Measurements from ENCODE around the gene TDP2. TPM values are rescaled to one million over a fixed set of nuclear protein-coding genes. Genes with fewer than 3 reads are reported as not detected.

TDP2 gene
- polyA plus RNA-seq, 1 experiment, result 46.6 TPM

DNA sequence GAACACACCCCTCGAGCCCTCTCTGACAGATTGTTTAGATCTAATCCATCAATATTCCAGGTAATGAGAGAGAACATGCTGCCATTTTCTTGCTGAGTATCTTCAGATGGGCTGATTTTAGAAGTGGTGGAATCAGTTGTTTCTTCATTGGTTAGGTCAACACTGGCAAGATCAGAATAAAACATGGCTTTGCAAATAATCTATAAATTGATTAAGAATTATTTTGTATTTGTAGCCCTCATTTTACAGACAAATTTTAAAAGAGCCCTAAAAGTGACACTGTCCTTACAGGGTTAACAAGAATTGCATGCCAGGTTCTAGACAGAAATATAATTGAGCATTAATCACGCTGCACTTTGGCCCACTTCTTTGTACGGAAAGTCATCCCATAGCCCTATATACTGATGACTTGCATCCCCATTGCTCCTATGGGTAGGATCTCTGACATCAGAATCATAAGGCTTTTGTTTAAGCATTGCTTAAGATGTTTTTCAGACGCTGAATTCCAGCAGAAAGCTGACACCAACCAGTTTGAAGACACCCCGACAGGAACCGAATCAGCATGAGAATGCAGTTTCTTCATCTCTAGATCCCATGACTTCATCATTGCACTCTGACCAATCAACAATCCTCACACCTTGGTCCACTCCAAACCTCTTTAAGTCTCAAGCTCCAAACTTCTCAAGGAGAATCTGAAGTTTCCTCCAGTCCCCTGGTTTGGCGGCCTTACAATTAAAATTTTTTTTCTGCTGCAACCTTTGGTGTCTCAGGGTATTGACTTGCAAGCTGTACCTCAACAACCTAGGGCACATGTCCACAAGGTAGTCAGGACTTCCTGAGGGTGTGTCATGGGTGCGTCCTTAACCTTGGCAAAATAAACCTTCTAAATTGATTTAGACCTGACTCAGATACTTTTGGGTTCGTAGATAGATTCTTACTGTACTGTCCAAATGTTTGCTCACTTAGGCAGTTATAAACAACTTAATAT lies 7.8 kb downstream of the TDP2 start:
- H3K27ac ChIP-seq (ENCODE audit: low read depth, low read length), result peak overlapping the region; percentile 84
- no peaks in the 10 kb centered on the region for H3K9me3 ChIP-seq (ENCODE audit: control insufficient read depth, insufficient read depth, low read length)

DNA sequence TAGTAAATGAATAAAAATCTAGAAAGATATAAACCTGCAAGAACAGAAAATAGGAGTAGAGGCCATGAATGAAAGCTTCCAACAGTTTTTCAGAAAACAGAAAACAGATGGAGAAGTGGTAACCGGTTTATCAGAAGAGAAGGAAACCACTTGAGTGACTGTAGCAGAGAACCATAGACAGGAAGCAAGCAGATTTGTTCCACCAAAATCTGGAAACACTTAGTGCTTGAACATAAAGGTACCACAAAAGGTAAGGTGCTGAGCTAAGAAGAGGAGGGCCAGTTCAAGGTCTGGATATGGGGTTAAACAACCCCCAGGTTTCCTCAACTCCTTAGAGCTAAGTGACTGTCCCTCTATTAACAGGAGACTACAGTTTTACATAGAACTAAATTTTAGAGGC lies 11.5 kb downstream of the TDP2 start:
- Histone ChIP-seq H3K27me3 (ENCODE audit: control insufficient read depth, insufficient read depth, low read length) (no peaks in the 10 kb centered on the region), H3K9me3 (ENCODE audit: control insufficient read depth, insufficient read depth, low read length) (no peaks in the 10 kb centered on the region), H3K27ac (ENCODE audit: low read depth, low read length) (no peak overlapping the region), H3K4me3 (ENCODE audit: low read depth, low read length) (no peak overlapping the region)
- TF ChIP-seq, protein P1, sequence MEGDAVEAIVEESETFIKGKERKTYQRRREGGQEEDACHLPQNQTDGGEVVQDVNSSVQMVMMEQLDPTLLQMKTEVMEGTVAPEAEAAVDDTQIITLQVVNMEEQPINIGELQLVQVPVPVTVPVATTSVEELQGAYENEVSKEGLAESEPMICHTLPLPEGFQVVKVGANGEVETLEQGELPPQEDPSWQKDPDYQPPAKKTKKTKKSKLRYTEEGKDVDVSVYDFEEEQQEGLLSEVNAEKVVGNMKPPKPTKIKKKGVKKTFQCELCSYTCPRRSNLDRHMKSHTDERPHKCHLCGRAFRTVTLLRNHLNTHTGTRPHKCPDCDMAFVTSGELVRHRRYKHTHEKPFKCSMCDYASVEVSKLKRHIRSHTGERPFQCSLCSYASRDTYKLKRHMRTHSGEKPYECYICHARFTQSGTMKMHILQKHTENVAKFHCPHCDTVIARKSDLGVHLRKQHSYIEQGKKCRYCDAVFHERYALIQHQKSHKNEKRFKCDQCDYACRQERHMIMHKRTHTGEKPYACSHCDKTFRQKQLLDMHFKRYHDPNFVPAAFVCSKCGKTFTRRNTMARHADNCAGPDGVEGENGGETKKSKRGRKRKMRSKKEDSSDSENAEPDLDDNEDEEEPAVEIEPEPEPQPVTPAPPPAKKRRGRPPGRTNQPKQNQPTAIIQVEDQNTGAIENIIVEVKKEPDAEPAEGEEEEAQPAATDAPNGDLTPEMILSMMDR (IDR thresholded peaks at IDR 0.05; ENCODE audit: low read depth, low read length), result no peak
- ChIA-PET CTCF (no interaction called here), POLR2A (no interaction called here)
- DNase-seq (ENCODE audit: low read depth, low spot score), result no peak

More for the DNA sequence above, 7.8 kb downstream of the TDP2 start:
- H3K27me3 ChIP-seq (ENCODE audit: control insufficient read depth, insufficient read depth, low read length), result no peaks in the 10 kb centered on the region
- ChIA-PET CTCF (no interaction called here), POLR2A (no interaction called here)
- TF ChIP-seq, protein P1 (IDR thresholded peaks at IDR 0.05; ENCODE audit: low read depth, low read length), result no peak
- DNase-seq (ENCODE audit: low read depth, low spot score), result peak; percentile 71
- H3K4me3 ChIP-seq (ENCODE audit: low read depth, low read length), result no peak overlapping the region

GRCh38 chr6:24650365-24650764 lies 16.3 kb downstream of the TDP2 start:
- H3K9me3 ChIP-seq (ENCODE audit: control insufficient read depth, insufficient read depth, low read length), result no peaks in the 10 kb centered on the region
- TF ChIP-seq, protein P1 (IDR thresholded peaks at IDR 0.05; ENCODE audit: low read depth, low read length), result no peak
- peaks cover 1% of the 10 kb centered on the region for H3K27me3 ChIP-seq (ENCODE audit: control insufficient read depth, insufficient read depth, low read length)
- CTCF ChIA-PET, result no interaction called here
- POLR2A ChIA-PET, result no interaction called here
- H3K4me3 ChIP-seq (ENCODE audit: low read depth, low read length), result no peak overlapping the region
- no peak overlapping the region for H3K27ac ChIP-seq (ENCODE audit: low read depth, low read length)
- DNase-seq (ENCODE audit: low read depth, low spot score), result no peak

GRCh38 chr6:24649691-24650090 lies 17.0 kb downstream of the TDP2 start:
- CTCF ChIA-PET, result no interaction called here
- TF ChIP-seq, protein P1 (IDR thresholded peaks at IDR 0.05; ENCODE audit: low read depth, low read length), result no peak
- Histone ChIP-seq H3K27me3 (ENCODE audit: control insufficient read depth, insufficient read depth, low read length) (peaks cover 3% of the 10 kb centered on the region), H3K4me3 (ENCODE audit: low read depth, low read length) (no peak overlapping the region), H3K27ac (ENCODE audit: low read depth, low read length) (no peak overlapping the region), H3K9me3 (ENCODE audit: control insufficient read depth, insufficient read depth, low read length) (no peaks in the 10 kb centered on the region)
- POLR2A ChIA-PET, result no interaction called here
- DNase-seq (ENCODE audit: low read depth, low spot score), result no peak

GRCh38 chr6:24648276-24648675 lies 18.4 kb downstream of the TDP2 start:
- no peak overlapping the region for H3K4me3 ChIP-seq (ENCODE audit: low read depth, low read length)
- H3K9me3 ChIP-seq (ENCODE audit: control insufficient read depth, insufficient read depth, low read length), result no peaks in the 10 kb centered on the region
- POLR2A ChIA-PET, result no interaction called here
- CTCF ChIA-PET, result interaction anchor here (0.6 to 2.2 kb wide), 3 partner anchors 12 to 590 kb away, joined by 3 to 7 read pairs (median 3); no protein-coding TSS in a partner anchor
- peaks cover 8% of the 10 kb centered on the region for H3K27me3 ChIP-seq (ENCODE audit: control insufficient read depth, insufficient read depth, low read length)
- TF ChIP-seq, protein P1 (IDR thresholded peaks at IDR 0.05; ENCODE audit: low read depth, low read length), result no peak
- no peak for DNase-seq (ENCODE audit: low read depth, low spot score)
- no peak overlapping the region for H3K27ac ChIP-seq (ENCODE audit: low read depth, low read length)
